ENCODE data around the gene STKLD1. TPM values are rescaled to one million over a fixed set of nuclear protein-coding genes. Genes with fewer than 3 reads are reported as not detected.

STKLD1 gene
- total RNA-seq, 2 donors from 2014 or later, result 0.90 TPM; not detected in 1

DNA sequence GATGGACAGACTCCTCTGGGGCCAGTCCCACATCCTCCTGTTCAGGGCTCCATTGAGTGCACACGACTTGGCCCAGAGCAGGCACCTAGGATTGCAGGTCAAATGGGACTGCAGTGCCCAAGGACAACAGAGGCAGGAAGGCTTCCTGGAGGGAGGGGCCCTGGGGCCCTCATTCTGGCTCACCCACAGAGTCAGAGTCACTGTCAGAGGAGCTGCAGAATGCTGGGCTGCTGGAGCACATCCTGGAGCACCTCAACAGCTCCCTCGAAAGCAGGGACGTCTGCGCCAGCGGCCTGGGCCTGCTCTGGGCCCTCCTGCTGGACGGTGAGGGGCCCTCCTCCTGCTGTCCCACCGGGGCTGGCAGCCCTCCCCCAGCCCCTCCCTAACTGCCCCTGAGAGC is 26.5 kb downstream of the STKLD1 start:
- H3K36me3 ChIP-seq, result peaks cover 24% of the 10 kb centered on the region
- peaks cover 0 to 7% of the 10 kb centered on the region in 2 donors for H3K4me1 ChIP-seq
- no peak for DNase-seq (ENCODE audit: low spot score)
- TF ChIP-seq, protein P1, sequence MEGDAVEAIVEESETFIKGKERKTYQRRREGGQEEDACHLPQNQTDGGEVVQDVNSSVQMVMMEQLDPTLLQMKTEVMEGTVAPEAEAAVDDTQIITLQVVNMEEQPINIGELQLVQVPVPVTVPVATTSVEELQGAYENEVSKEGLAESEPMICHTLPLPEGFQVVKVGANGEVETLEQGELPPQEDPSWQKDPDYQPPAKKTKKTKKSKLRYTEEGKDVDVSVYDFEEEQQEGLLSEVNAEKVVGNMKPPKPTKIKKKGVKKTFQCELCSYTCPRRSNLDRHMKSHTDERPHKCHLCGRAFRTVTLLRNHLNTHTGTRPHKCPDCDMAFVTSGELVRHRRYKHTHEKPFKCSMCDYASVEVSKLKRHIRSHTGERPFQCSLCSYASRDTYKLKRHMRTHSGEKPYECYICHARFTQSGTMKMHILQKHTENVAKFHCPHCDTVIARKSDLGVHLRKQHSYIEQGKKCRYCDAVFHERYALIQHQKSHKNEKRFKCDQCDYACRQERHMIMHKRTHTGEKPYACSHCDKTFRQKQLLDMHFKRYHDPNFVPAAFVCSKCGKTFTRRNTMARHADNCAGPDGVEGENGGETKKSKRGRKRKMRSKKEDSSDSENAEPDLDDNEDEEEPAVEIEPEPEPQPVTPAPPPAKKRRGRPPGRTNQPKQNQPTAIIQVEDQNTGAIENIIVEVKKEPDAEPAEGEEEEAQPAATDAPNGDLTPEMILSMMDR (IDR thresholded peaks at IDR 0.05), result no peak
- H3K4me3 ChIP-seq, result no peak overlapping the region
- H3K27ac ChIP-seq, result no peak overlapping the region
- no peaks in the 10 kb centered on the region for H3K27me3 ChIP-seq
- H3K9me3 ChIP-seq, result no peaks in the 10 kb centered on the region

DNA sequence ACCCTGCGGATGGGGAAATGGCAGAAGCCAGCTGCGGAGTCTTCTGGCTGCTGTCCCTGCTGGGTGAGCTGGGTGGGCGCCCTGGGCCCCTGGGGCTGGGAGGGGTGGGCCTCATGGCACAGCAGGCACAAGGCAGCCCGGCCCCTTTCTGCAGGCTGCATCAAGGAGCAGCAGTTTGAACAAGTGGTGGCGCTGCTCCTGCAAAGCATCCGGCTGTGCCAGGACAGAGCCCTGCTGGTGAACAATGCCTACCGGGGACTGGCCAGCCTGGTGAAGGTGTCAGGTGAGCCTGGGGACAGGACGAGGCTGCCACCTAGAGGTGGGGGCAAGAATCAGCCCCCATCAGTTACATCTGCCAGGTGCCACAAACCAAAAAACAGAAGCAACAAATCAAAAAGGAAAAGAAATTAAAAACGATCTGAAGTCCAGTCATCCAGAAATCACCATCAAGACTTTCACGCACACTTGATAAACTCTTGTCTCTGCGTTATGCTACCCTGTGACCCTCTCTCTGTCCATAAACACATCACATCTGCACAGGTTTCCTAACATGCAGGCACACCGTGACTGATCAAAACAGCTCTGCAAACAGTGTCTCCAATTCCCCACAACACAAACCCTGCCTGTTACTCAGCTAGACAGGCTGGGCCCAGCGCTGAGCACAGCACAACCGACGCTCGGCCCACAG is 27.7 kb downstream of the STKLD1 start:
- no peak overlapping the region for H3K4me3 ChIP-seq
- no peak overlapping the region for H3K27ac ChIP-seq
- H3K27me3 ChIP-seq, result no peaks in the 10 kb centered on the region
- DNase-seq (ENCODE audit: low spot score), result no peak
- H3K9me3 ChIP-seq, result no peaks in the 10 kb centered on the region
- TF ChIP-seq, protein P1 (IDR thresholded peaks at IDR 0.05), result peak in 1 of 2 donors; percentile 57
- H3K4me1 ChIP-seq, result peaks cover 0 to 7% of the 10 kb centered on the region in 2 donors
- H3K36me3 ChIP-seq, result peaks cover 32% of the 10 kb centered on the region

DNA sequence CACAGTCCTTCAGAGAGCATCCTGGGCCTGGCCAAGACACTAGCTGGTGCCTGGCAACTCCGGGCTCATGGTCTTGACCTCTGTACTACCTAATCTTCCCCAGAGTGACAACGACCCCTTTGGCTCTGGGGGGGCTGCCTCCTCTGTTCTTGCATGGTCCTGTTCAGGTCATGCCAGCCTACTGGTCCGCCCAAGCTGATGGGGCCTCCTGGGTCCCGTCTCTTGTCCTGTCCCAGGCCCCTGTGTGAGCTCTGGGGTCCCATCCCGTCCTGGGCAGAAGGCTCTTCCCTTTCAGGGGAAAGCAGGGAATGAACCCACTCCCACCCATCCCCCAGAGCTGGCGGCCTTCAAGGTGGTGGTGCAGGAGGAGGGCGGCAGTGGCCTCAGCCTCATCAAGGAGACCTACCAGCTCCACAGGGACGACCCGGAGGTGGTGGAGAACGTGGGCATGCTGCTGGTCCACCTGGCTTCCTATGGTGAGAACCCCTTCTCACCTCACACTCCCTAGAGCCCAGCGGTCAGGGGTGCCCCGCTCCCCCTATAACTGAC is 28.4 kb downstream of the STKLD1 start:
- no peak overlapping the region for H3K27ac ChIP-seq
- H3K27me3 ChIP-seq, result no peaks in the 10 kb centered on the region
- peaks cover 0 to 7% of the 10 kb centered on the region in 2 donors for H3K4me1 ChIP-seq
- TF ChIP-seq, protein P1 (IDR thresholded peaks at IDR 0.05), result no peak
- H3K4me3 ChIP-seq, result no peak overlapping the region
- DNase-seq (ENCODE audit: low spot score), result no peak
- no peaks in the 10 kb centered on the region for H3K9me3 ChIP-seq
- peaks cover 35% of the 10 kb centered on the region for H3K36me3 ChIP-seq

DNA sequence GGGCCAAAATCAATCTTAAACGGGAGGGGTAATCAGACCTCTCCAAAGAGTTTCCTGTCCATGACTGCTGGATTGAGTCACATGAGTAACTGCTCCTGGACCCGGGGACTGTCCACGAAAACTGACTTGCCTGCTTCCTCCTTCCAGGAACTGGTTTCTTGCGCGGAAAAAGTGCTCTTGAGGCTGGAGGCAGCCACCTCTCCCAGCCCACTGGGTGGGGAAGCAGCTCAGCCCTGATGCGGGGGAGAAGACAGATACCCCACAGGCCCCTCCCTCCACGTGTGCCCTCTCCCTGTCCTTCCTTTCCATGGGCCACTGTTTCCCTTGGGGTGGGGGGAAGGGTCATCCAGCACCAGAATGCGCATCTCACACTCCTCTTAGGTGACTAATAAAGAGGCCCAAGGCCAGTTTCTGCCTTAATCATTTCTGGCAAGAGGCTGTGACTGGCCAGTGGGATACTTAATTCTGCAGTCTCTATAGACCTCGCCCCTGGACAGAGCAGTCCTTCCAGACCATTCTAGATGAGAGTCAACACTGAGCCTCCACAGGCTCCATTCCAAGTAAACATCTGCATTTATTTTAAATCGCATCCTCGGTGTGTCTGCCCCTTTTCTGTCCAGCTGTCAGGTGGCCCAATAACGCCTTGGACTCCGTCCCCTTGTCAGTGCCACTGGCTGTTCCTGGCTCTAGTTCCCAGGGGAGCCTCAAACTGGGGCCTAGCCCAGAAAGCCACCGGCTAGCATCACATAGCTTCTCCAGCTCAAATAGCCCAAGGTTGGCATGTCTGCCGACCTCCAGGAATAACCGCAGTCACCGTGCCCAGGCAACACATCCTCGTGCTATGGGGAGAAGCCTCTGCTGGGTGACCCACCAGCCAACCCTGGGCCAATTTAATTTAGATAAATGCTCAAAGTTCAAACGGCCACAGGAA is 29.6 kb downstream of the STKLD1 start:
- H3K4me1 ChIP-seq, result peaks cover 0 to 7% of the 10 kb centered on the region in 2 donors
- TF ChIP-seq, protein P1 (IDR thresholded peaks at IDR 0.05), result no peak
- DNase-seq (ENCODE audit: low spot score), result no peak
- H3K36me3 ChIP-seq, result peaks cover 47% of the 10 kb centered on the region
- H3K27me3 ChIP-seq, result no peaks in the 10 kb centered on the region
- no peak overlapping the region for H3K4me3 ChIP-seq
- no peak overlapping the region for H3K27ac ChIP-seq
- H3K9me3 ChIP-seq, result no peaks in the 10 kb centered on the region

DNA sequence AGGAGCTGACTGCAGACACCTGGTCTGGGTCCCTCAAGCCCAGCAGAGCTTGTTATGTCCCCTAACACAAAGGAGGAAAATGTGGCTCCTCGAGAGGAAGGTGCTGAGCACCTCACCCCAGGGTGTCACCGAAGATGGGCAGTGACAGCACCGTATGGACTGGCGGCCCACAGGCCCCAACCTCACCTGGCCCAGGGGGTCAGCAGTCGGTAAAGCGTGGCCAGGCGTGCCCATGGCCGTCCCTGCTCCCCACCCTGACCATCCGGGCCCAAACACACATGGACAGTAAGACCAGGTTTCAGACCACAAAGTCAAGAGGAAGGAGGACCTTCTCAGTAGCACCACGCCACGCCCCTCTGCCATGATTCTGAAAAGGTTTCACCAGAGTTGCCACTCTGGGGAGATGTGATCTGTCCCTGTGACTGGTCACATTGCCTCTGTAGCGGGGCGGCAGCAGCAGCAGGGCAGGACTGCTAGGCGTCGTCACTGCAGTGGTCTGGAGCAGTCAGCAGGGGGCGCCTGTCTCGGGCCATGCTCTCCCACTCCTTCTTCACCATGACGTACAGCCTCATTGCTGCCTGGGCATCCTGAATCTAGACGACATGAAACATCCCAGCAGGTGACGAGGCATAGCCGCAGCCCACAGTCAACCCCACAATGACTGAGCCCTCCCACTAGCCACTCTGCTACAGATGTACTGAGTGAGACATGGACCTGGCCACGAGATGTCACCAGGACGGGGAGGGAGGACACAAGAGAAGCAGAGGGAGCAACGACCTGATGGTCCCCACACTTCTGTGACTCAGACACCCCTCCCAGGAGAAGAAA is 30.5 kb downstream of the STKLD1 start:
- peaks cover 55% of the 10 kb centered on the region for H3K36me3 ChIP-seq
- no peak overlapping the region for H3K27ac ChIP-seq
- H3K9me3 ChIP-seq, result no peaks in the 10 kb centered on the region
- H3K4me3 ChIP-seq, result no peak overlapping the region
- TF ChIP-seq, protein P1 (IDR thresholded peaks at IDR 0.05), result peak; percentile 86 to 92
- no peaks in the 10 kb centered on the region for H3K27me3 ChIP-seq
- H3K4me1 ChIP-seq, result peaks cover 0 to 7% of the 10 kb centered on the region in 2 donors
- peak; percentile 73 for DNase-seq (ENCODE audit: low spot score)
